Femur (tissue), 1 donor: ENCODE data around the gene IL12RB1.

Experiments
- DNase-seq: peaks from one replicate; pipeline ENCODE4 v3.0.0-alpha.2; 2017

The IL12RB1 gene

DNA sequence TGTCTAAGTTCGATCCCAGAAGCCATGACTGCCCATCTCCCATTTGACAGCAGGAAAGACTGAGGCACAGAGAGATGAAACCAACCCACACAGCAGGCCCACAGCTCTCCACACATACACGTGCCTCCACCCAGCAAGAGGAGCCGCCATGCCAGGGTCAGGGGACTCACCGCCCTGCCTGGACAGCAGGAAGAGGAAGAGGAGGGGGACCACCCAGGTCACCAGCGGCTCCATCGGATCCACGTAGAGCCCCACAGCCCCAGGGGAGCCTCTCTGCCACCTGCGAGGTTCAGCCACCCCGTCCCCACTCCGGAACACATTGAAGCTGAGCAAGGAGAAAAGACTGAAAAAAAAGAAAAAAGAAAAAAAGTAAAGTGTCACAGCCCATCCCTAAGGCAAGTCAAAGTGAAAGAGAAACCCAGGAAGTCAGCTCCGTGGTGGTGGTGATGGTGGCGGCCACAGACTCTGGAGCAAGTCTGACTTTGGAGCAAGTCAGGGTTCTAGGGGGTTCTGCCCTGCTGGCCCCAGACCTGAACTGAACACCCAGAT, at the start of gene IL12RB1:
TSS of gene IL12RB1 (minus strand) at position 345 of the 549 bp plus-strand sequence. CDS start at position 234, 111 bp downstream.
- no peak for DNase-seq

- DNase-seq, result no peak
Measured at GRCh38 chr19:18135712-18136584, 49.2 kb upstream of the IL12RB1 start.

DNA sequence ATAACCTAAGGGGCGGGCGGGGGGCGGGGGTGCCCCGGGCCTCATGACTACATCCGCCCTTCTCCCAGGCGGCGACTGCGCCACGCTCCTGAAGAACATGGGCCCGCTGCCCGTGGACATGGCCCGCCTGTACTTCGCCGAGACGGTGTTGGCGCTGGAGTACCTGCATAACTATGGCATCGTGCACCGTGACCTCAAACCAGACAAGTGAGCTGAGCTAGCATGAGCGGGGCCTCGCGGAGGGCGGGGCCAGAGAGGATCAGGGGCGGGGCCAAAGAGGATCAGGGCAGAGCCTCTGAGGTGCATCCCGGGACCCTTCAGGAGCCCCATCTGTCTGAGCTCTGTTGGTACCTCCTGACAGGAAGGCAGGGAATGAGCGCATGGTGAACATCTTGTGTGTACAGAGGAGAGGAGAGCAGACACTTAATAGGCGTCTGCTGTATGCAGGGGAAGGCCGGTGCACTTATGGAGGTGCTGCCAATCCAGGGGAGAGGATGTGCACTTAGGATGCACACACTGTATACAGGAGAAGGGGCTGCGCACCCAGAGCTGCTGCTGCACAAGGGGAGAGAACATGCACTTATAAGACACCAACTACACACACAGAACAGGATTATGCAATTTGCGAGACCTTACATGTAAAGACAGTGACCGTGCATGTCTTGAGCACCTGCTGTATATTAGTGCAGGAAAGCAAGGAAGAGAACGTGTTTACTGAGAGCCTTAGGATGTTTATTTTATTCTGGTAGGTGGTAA, 45.3 kb upstream of the IL12RB1 start:
- no peak for DNase-seq

DNA sequence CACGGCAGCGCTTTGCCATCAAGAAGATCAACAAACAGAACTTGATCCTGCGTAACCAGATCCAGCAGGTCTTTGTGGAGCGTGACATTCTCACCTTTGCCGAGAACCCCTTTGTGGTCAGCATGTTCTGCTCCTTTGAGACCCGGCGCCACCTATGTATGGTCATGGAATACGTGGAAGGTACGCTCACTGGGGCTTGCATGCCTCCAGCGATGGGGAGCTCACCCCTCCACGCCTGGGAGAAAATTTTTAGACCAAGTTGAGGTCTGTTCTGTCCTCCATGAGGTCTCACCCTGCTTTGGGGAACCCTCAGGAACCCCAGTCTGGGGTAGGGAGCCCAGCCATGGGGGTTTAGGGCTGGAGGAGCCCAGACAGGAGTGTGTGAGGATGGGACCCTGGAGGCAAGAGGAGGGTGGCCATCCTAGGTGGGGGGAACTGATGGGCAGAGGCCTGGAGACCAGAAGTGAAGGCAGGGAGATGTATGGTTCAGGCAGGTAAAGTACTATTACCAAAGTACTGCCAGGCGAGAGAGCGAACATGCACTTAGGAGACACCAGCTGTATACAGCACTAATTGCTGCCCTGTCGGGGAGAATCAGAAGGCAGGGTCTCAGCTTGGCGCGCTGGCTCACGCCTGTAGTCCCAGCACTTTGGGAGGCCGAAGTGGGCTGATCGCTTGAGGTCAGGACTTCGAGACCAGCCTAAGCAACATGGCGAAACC, 43.9 kb upstream of the IL12RB1 start:
- no peak for DNase-seq

- DNase-seq, result no peak
Measured at GRCh38 chr19:18128805-18129204, 42.1 kb upstream of the IL12RB1 start.

DNA sequence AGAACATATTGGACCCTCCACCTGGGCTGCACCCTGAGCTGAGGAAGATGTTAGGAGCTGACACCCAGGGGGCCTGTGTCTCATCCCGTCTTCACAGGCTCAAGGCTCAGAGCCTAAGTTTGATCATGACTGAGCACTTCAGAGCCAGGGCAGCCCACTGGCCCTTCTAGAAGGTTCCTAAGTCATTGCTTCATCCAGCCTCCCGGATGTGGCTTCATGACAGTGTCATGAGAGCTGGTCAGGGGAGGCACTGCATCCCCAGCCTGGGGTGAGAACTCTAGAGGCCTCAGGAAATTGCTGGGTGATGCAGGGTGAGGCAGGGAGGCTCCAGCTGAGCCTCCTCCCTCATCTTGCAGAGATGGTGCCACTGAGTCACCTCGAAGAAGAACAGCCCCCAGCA, 41.3 kb upstream of the IL12RB1 start:
- DNase-seq, result no peak

DNA sequence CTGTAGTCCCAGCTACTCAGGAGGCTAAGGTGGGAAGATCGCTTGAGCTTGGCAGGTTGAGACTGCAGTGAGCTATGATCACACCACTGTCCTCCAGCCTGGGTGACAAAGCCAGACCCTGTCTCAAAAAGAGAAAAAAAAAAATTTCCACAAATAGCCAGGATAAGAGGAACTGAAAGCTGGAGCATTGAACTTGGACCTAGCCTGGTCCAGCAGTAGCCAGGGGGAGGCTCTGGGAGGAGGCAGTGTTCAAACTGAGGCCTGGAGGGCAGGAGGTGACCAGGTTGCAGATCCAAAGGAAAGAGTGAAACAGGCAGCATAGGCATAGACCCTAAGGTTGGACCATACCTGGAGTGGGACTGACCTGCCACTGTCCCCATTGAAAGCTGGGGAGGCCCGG, 39.4 kb upstream of the IL12RB1 start:
- DNase-seq, result no peak

- no peak for DNase-seq
Measured at GRCh38 chr19:18123819-18124218, 37.1 kb upstream of the IL12RB1 start.

- DNase-seq, result no peak
Measured at GRCh38 chr19:18122860-18123795, 36.4 kb upstream of the IL12RB1 start.

GRCh38 chr19:18122424-18122823, 35.7 kb upstream of the IL12RB1 start:
- DNase-seq, result no peak

- DNase-seq, result no peak
Measured at GRCh38 chr19:18121166-18121565, 34.4 kb upstream of the IL12RB1 start.

DNA sequence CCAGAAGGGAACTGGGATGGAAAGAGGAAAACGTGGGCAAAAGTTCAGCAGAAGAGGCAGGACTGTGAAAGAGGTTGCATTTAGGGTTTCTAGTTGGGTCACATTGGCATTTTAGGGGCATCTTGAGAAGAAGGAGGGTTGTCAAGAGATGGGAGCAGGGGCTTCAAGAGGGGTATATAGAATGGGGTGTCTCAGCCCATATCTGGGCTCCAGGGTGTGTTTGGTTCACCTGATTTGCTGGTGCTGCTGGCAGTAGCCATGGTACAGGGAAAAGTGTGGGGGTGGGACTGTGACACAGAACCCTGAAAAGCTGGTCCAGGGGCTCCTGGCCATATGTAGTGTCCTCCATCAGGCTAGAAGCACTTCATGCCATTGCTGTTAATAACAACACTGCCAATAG, 33.4 kb upstream of the IL12RB1 start:
- DNase-seq, result no peak

DNA sequence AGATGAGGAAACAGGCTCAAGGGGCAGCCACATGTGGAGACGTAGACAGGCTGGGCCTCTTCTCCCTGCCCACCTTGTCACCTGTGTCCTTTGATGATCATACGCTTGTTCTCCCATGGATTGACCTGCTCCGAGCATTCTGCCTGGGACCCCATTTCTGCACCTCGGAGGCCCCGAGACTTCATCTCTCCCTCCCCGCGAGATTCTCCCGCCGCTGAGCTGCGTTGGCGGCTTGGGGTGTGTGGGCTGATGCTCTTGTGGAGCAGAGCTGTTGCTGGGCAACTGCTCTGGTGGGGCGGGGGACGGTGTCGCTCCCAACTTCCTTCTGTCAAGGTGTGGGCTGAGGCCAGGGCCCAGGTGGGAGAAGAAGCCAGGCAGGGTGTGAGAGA, 33.0 kb upstream of the IL12RB1 start:
- no peak for DNase-seq

DNA sequence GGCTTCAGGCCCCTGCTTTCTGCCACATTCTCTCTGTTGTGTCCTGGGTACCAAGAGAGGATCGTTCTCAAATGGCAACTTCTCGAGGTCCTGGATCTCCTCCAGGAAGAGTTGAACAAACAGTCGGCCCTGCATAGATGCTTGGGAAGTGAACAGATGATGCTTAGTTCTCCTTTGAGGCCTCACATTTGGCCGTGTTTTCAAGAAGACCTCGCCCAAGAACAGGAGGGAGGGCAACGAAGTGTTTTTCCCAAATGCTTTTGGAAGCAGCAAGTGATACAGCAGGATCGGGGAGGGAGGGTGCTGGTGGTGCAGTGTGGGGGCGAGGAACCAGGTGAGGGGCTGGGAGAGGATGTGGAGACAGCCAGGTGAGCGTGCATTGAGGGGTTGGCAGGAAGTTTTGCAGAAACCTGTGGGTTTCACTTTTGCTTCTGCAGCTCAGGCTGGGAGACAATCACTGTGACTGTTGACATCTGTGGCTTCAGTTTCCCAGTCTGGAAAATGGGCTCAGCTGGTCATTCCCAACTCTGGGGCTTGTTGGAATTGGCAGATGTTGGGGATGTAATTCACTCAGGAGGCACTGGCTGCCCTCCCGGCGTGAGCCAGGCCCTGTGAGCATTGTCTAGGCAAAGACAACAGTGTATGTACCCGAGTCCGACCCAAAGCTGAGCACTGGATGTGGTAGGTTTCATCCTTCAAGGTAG, 32.4 kb upstream of the IL12RB1 start:
- no peak for DNase-seq

GRCh38 chr19:18118420-18119012, 31.8 kb upstream of the IL12RB1 start:
- DNase-seq, result no peak

DNA sequence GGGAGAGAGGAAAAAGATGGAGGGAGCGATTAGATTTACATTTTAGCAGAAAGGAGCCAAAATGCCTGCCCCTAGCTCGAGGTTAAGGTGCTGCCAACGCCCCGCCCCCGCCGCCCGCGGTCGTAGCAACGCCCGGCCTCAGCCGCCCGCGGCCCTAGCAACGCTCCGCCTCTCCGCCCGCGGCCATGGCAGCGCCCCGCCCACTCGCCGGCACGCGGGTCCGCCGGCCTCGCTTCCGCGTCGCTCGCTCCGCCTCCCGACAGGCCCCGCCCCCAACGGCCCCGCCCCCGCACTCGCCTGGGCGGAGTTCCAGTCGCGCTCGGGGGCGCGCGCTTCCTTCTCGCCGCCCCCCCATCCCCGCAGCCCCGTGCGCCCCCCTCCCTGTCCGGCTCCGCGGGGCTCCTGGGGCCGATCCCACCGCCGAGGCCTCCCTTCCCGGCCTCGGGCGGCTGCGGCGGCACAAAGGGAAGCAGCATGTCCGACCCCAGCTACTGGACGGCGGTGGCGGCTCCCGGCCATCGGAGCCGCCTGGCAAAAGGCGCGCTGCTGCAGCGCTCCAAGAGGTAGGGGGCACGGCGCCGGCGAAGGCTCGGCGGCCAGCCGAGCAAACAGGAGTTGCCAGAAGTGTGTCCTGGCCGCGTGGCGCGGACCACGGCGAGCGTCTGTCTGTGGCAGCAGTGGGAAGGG, 31.1 kb upstream of the IL12RB1 start:
- DNase-seq, result peak; percentile 94

- DNase-seq, result no peak
Measured at GRCh38 chr19:18117364-18117691, 30.6 kb upstream of the IL12RB1 start.

- DNase-seq, result no peak
Measured at GRCh38 chr19:18114483-18114882, 27.7 kb upstream of the IL12RB1 start.

DNA sequence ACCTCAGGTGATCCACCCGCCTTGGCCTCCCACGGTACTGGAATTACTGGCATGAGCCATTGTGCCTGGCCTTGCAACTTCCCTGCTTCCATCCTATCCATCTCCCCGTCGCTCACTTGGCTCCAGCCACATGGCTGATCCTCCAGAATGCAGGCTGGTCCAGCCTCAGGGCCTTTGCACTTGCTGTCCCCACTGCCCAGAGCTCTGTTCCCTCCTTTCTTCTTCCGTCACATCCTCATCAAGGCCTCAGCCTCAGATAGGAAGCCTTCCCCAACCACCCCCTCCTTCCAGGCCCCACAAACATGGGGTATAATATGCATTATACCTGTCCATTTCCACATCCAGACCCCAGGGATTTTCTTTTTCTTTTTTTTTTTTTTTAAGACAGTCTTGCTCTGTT, 27.1 kb upstream of the IL12RB1 start:
- no peak for DNase-seq

DNA sequence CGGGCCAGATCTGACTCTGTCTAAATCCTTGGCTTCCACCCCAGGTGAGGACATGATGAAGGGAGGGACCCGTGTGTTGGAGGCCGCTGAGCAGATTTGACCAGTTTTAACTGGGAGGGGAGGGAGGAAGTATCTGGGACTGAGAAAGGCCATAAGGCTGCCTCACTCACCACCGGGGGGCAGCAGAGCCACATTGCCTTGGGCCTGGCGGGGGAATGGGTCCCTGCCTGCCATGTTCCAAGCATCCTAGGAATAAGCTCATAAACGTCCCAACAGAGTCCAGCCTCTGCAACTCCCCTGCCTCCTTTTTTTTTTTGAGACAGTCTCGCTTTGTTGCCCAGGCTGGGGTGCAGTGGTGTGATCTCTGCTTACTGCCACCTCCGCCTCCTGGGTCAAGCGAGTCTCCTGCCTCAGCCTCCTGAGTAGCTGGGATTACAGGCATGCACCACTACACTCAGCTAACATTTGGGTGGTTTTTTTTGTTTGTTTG, 26.3 kb upstream of the IL12RB1 start:
- DNase-seq, result peak; percentile 90
